ENCODE measurements around the gene GARNL3. TPM values are rescaled to one million over a fixed set of nuclear protein-coding genes. Genes with fewer than 3 reads are reported as not detected.

GARNL3 gene
- polyA plus RNA-seq, 1 donor from 2014 or later, result 20.0 TPM

GRCh38 chr9:127415657-127416056, 151.1 kb downstream of the GARNL3 start:
- no peak overlapping the region for H3K9ac ChIP-seq (ENCODE audit: low read length)
- no peak overlapping the region for H3K27ac ChIP-seq (ENCODE audit: low read length)
- no peaks in the 10 kb centered on the region for H3K9me3 ChIP-seq (ENCODE audit: low read length)
- H3K27me3 ChIP-seq (ENCODE audit: insufficient read depth, low read depth, low read length), result no peaks in the 10 kb centered on the region
- no peaks in the 10 kb centered on the region for H3K36me3 ChIP-seq (ENCODE audit: insufficient read depth, low read length)
- H3K79me2 ChIP-seq (replicated peaks; ENCODE audit: insufficient read depth, low read length), result no peaks in the 10 kb centered on the region
- TF ChIP-seq TAF1 (IDR thresholded peaks at IDR 0.05; ENCODE audit: low read depth) (no peak), EZH2 (IDR thresholded peaks at IDR 0.05; ENCODE audit: borderline replicate concordance, insufficient read depth, low read length, poor library complexity, severe bottlenecking) (no peak), MXI1 (conservative IDR thresholded peaks at IDR 0.05; ENCODE audit: poor library complexity, severe bottlenecking) (no peak), RAD21 (conservative IDR thresholded peaks at IDR 0.05) (no peak), SMC3 (conservative IDR thresholded peaks at IDR 0.05; ENCODE audit: poor library complexity) (no peak), CTCF (IDR thresholded peaks at IDR 0.05; ENCODE audit: poor library complexity, severe bottlenecking) (no peak), REST (IDR thresholded peaks at IDR 0.05; ENCODE audit: borderline replicate concordance) (no peak), POLR2AphosphoS5 (IDR thresholded peaks at IDR 0.05) (no peak), EP300 (conservative IDR thresholded peaks at IDR 0.05; ENCODE audit: poor library complexity, severe bottlenecking) (no peak)
- H3K4me3 ChIP-seq (ENCODE audit: low read length), result no peak overlapping the region
- H4K20me1 ChIP-seq (ENCODE audit: insufficient read depth), result no peaks in the 10 kb centered on the region
- no peaks in the 10 kb centered on the region for H3K9me2 ChIP-seq (ENCODE audit: insufficient read depth, low read length)
- H3F3A ChIP-seq (ENCODE audit: insufficient read depth, low read length, poor library complexity, severe bottlenecking), result no peaks in the 10 kb centered on the region
- no peak overlapping the region for H3K4me2 ChIP-seq (ENCODE audit: low read length)
- no peak overlapping the region for H2AFZ ChIP-seq (ENCODE audit: low read depth, low read length)

DNA sequence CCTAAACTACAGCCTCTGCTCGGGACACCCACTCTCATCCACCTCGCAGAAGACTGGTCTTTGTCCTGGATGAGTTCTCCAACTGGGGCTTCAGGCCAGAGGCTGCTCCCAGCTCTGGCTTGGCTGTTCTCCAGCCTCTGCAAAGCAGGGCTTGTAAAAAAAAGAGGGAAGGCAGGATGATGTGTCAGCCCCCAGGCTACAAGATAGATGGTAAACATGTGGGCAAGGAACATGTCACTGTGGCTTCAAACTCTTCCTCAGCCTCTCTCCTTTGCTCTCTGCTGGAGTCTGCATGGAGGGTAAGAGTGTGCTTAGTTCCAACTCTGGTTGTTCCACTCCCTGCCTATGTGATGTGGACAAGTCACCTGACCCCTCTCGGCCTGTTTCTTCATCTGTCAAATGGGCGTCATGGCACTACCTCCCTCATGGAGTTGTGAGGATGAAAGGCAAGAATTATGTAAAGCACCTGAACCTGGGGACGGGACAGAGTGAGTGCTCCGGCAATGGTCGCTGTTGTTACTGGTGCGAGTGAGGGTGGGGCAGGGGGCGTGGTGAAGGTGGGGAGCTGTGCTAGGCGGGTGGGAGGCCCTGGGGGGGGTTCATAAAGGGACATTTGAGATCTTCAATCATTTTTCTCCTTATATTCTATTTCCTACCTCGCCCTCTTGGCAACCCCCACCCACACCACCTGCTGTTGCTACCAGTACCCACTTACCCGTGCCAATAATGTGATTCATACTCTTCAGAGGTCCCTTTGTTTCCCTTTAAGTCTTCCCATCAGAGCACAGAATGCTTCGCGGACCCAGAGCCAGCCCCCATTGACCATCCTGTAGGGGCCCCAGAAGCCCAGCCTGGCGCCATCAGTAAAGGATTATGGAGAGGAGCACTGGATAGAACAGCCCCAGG, 152.8 kb downstream of the GARNL3 start:
- no peak overlapping the region for H3K4me2 ChIP-seq (ENCODE audit: low read length)
- no peaks in the 10 kb centered on the region for H3K36me3 ChIP-seq (ENCODE audit: insufficient read depth, low read length)
- no peaks in the 10 kb centered on the region for H4K20me1 ChIP-seq (ENCODE audit: insufficient read depth)
- H3K4me3 ChIP-seq (ENCODE audit: low read length), result no peak overlapping the region
- H3K27ac ChIP-seq (ENCODE audit: low read length), result no peak overlapping the region
- H3K9me2 ChIP-seq (ENCODE audit: insufficient read depth, low read length), result no peaks in the 10 kb centered on the region
- H3F3A ChIP-seq (ENCODE audit: insufficient read depth, low read length, poor library complexity, severe bottlenecking), result no peaks in the 10 kb centered on the region
- H3K27me3 ChIP-seq (ENCODE audit: insufficient read depth, low read depth, low read length), result no peaks in the 10 kb centered on the region
- H3K9ac ChIP-seq (ENCODE audit: low read length), result no peak overlapping the region
- H3K9me3 ChIP-seq (ENCODE audit: low read length), result no peaks in the 10 kb centered on the region
- TF ChIP-seq SMC3 (conservative IDR thresholded peaks at IDR 0.05; ENCODE audit: poor library complexity), result no peak
- TF ChIP-seq TAF1 (IDR thresholded peaks at IDR 0.05; ENCODE audit: low read depth), result no peak
- TF ChIP-seq RAD21 (conservative IDR thresholded peaks at IDR 0.05), result no peak
- TF ChIP-seq REST (IDR thresholded peaks at IDR 0.05; ENCODE audit: borderline replicate concordance), result no peak
- TF ChIP-seq POLR2AphosphoS5 (IDR thresholded peaks at IDR 0.05), result no peak
- no peak for TF ChIP-seq EZH2 (IDR thresholded peaks at IDR 0.05; ENCODE audit: borderline replicate concordance, insufficient read depth, low read length, poor library complexity, severe bottlenecking)
- no peak for TF ChIP-seq CTCF (IDR thresholded peaks at IDR 0.05; ENCODE audit: poor library complexity, severe bottlenecking)
- TF ChIP-seq EP300 (conservative IDR thresholded peaks at IDR 0.05; ENCODE audit: poor library complexity, severe bottlenecking), result no peak
- no peak for TF ChIP-seq MXI1 (conservative IDR thresholded peaks at IDR 0.05; ENCODE audit: poor library complexity, severe bottlenecking)
- H3K79me2 ChIP-seq (replicated peaks; ENCODE audit: insufficient read depth, low read length), result no peaks in the 10 kb centered on the region
- H2AFZ ChIP-seq (ENCODE audit: low read depth, low read length), result no peak overlapping the region

All from neural cell (in vitro differentiated cells).